Activated CD4-positive, alpha-beta T cell treated with anti-CD3 and anti-CD28 coated beads, Interleukin-2, Interleukin-6, amounts not matched to agents 100 ng/mL and 50 ng/mL, durations not matched to agents 16 hours and 8 hours (primary cell): Measurements from ENCODE around the gene TACR2.

Experiments
- DNase-seq: peaks from one replicate; pipeline ENCODE4 v3.0.0-alpha.2; 2020

TACR2 gene

GRCh38 chr10:69366738-69367137, 50.0 kb downstream of the TACR2 start:
- DNase-seq, result no peak

- no peak for DNase-seq
These were observed 52.3 kb downstream of the TACR2 start for GRCh38 chr10:69364232-69364940.

GRCh38 chr10:69363666-69364065, 53.1 kb downstream of the TACR2 start:
- no peak for DNase-seq

DNA sequence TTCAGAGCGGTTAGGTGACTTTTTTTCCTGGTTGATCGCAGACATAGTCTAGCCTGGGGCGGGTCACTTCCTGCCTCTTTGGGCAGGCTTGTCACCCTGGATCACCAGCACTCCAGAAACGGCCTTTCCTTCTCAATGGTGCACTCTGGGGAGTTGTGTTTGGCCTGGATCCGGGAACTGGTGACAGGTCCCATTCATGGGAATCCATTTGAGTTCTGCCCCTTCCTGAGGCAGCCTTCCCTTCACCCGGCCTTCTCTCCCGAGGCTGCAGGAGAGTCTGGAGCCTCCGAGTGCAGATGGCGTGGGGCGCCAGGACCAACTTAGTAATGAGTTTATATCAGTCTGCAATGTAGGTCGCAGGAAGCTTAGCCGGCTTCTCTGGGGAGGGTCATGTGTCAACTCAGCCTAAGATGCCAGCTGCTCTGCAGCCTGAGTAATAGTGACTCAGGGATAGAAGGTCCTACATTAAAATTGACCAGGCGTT, 54.2 kb downstream of the TACR2 start:
- no peak for DNase-seq

- DNase-seq, result no peak
These were observed 55.5 kb downstream of the TACR2 start for GRCh38 chr10:69361303-69361614.

- DNase-seq, result no peak
These were observed 56.0 kb downstream of the TACR2 start for GRCh38 chr10:69360485-69361302.

DNA sequence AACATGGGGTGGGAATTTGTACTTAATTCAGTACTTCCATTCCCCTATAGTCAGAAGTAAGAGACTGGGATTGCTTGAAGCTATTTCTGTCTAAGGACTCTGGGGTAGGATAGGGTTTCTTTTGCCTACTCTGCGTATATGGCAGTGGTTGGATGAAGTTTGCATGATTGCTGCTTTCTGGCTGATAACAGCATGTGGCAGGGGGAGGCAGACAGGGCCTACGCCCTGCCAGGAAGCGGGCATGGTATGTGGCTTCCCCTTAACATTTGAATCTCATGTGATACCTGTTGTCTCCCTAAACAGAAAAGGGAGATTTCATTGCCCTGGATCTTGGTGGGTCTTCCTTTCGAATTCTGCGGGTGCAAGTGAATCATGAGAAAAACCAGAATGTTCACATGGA, 57.1 kb downstream of the TACR2 start:
- peak; percentile 31 for DNase-seq

GRCh38 chr10:69359148-69359547, 57.6 kb downstream of the TACR2 start:
- no peak for DNase-seq

- DNase-seq, result no peak
These were observed 58.4 kb downstream of the TACR2 start for GRCh38 chr10:69358148-69358795.

DNA sequence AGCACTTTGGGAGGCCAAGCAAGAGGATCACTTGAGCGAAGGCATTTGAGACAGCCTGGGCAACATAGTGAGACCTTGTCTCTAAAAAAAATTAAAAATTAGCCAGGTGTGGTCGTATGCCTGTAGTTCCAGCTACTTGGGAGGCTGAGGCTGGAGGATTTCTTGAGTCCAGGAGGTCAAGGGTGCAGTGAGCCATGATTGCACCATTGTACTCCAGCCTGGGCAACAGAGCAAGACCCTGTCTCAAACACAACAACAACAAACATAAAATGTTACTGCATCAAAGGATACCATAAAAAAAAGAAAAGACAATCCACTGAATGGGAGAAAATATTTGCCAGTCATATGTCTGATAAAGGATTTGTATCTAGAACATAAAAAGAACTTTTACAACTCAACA, 60.5 kb downstream of the TACR2 start:
- DNase-seq, result no peak

GRCh38 chr10:69353977-69354635, 62.6 kb downstream of the TACR2 start:
- DNase-seq, result no peak
